HepG2 (cell line): ENCODE measurements around the gene MASP2. TPM values are rescaled to one million over a fixed set of nuclear protein-coding genes. Genes with fewer than 3 reads are reported as not detected.

Experiments
- ATAC-seq: fragments of 200-7000 bp; cut with Tn5 transposase; 3 replicates; pipeline ENCODE4 v1.9.1; 2020; ENCODE audit warnings: mild to moderate bottlenecking, moderate library complexity
- BruUV-seq: library from RNA; stranded (reverse); fragments of 400-500 nt; replicated peaks from 2 replicates; lab custom pipeline; 2021; lab: Mats Ljungman, UMichigan
- CTCF ChIA-PET: fragments of 300-600 bp; formaldehyde crosslinking; extraction: SDS; loops from one replicate; lab custom pipeline; 2021; ENCODE audit warnings: low total read pairs, inconsistent platforms, low intra/inter-chr PET ratio; lab: Yijun Ruan, JAX
- POLR2A ChIA-PET: fragments of 350-600 bp; sonication (Branson Sonifier 250); formaldehyde crosslinking; loops from one replicate; lab custom pipeline; 2020; ENCODE audit warnings: antibody characterized with exemption, inconsistent platforms; lab: Yijun Ruan, JAX
- DNase-seq: peaks from one replicate; pipeline ENCODE4 v3.0.0-alpha.2; 2015; ENCODE audit warnings: low spot score
- FAIRE-seq: peaks from 3 replicates; lab custom pipeline; 2011; peaks lifted over from hg19 to GRCh38; lab: Jason Lieb, UNC
- H2AFZ ChIP-seq: one replicate; pipeline ENCODE4 v1.6.1; 2011; ENCODE audit warnings: low read length, inconsistent platforms
- H3K27ac ChIP-seq: fragments of 300-600 bp; 3 replicates; pipeline ENCODE4 v1.8.0; 2011; ENCODE audit warnings: mixed run types, mild to moderate bottlenecking, mixed read lengths, low read length, inconsistent platforms; ENCODE audit not compliant: insufficient read depth; ENCODE audit errors: extremely low read length
- H3K27me3 ChIP-seq, 2 experiments: fragments of 200-600 bp in 1 of 2; 2 replicates in 1 of 2; 3 replicates in 1 of 2; pipeline versions ENCODE4 v1.6.0 to v1.8.0; 2011; ENCODE audit warnings: low read length in 2 of 2, mild to moderate bottlenecking in 2 of 2, moderate library complexity in 2 of 2, inconsistent platforms in 1 of 2; ENCODE audit not compliant: insufficient read depth in 2 of 2, control insufficient read depth in 1 of 2
- H3K36me3 ChIP-seq, 2 experiments: fragments of 200-600 bp in 1 of 2; replicated peaks in 1 of 2; 2 replicates in 1 of 2; 3 replicates in 1 of 2; pipeline versions ENCODE4 v1.5.1 to v1.8.0; 2011; ENCODE audit warnings: low read length in 2 of 2, inconsistent platforms in 1 of 2; ENCODE audit not compliant: insufficient read depth in 2 of 2, control insufficient read depth in 1 of 2
- H3K4me1 ChIP-seq: 2 replicates; pipeline ENCODE4 v1.5.1; 2012; ENCODE audit warnings: low read length, inconsistent platforms; ENCODE audit not compliant: insufficient read depth
- H3K4me2 ChIP-seq: 2 replicates; pipeline ENCODE4 v1.6.0; 2011; ENCODE audit warnings: low read depth, low read length, inconsistent platforms
- H3K4me3 ChIP-seq, 3 experiments: fragments of 200-600 bp in 1 of 3; sonication (generic), shearing (Covaris generic) in 1 of 3; replicated peaks in 1 of 3; 2 replicates each; pipeline ENCODE4 v1.5.1; 2011 to 2016; ENCODE audit warnings: low read length in 3 of 3, inconsistent platforms in 2 of 3, low read depth in 2 of 3, mild to moderate bottlenecking in 2 of 3, control low read depth in 1 of 3, mixed read lengths in 1 of 3; ENCODE audit not compliant: insufficient read depth in 1 of 3
- H3K79me2 ChIP-seq: one replicate; pipeline ENCODE4 v1.6.1; 2011; ENCODE audit warnings: low read length, inconsistent platforms; ENCODE audit not compliant: insufficient read depth
- H3K9ac ChIP-seq: 2 replicates; pipeline ENCODE4 v1.6.0; 2011; ENCODE audit warnings: mild to moderate bottlenecking, low read depth, low read length, inconsistent platforms; ENCODE audit not compliant: insufficient read depth
- H3K9me3 ChIP-seq: 2 replicates; pipeline ENCODE4 v1.5.1; 2012; ENCODE audit warnings: mild to moderate bottlenecking, low read length
- H4K20me1 ChIP-seq: 2 replicates; pipeline ENCODE4 v1.6.0; 2011; ENCODE audit warnings: inconsistent platforms, mild to moderate bottlenecking, low read length, moderate library complexity; ENCODE audit not compliant: insufficient read depth
- CBX1 ChIP-seq: IDR thresholded peaks from one replicate; pipeline ENCODE4 v1.6.1; 2016; ENCODE audit warnings: antibody characterized with exemption, low read depth
- CC2D1A ChIP-seq: sonication (generic); formaldehyde crosslinking; IDR thresholded peaks from 2 replicates; pipeline ENCODE4 v1.8.1; 2023; ENCODE audit warnings: mild to moderate bottlenecking, missing genetic modification reagents
- CREM ChIP-seq, 2 experiments: sonication (generic) in 1 of 2; formaldehyde crosslinking in 1 of 2; IDR thresholded peaks; 2 replicates each; pipeline versions ENCODE4 v1.4.0 to v1.6.1; 2016 to 2020; ENCODE audit warnings: antibody characterized with exemption in 1 of 2, mild to moderate bottlenecking in 1 of 2, missing genetic modification reagents in 1 of 2
- HOXA3 ChIP-seq: sonication (generic); formaldehyde crosslinking; IDR thresholded peaks from 2 replicates; pipeline ENCODE4 v1.5.0; 2020; ENCODE audit warnings: missing genetic modification reagents
- MAZ ChIP-seq, 2 experiments: sonication (generic) in 1 of 2; formaldehyde crosslinking in 1 of 2; IDR thresholded peaks; 2 replicates each; pipeline versions ENCODE4 v1.5.0 to v1.6.1; 2012 to 2020; ENCODE audit warnings: low read depth in 2 of 2, mild to moderate bottlenecking in 2 of 2, borderline replicate concordance in 1 of 2, improper control_type of control experiment in 1 of 2, low read length in 1 of 2, missing genetic modification reagents in 1 of 2, moderate library complexity in 1 of 2
- NFRKB ChIP-seq: fragments of 450-650 bp; IDR thresholded peaks from 2 replicates; pipeline ENCODE4 v1.6.1; 2017
- NR1H2 ChIP-seq: sonication (generic); formaldehyde crosslinking; IDR thresholded peaks from 2 replicates; pipeline ENCODE4 v1.8.1; 2022; ENCODE audit warnings: low read depth, missing genetic modification reagents, borderline replicate concordance
- SIN3B ChIP-seq: fragments of 150-350 bp; IDR thresholded peaks from 2 replicates; pipeline ENCODE4 v1.6.1; 2014; ENCODE audit warnings: low read length
- ZC3H4 ChIP-seq: sonication (generic); formaldehyde crosslinking; IDR thresholded peaks from 2 replicates; pipeline ENCODE4 v1.4.0; 2020; ENCODE audit warnings: missing genetic modification reagents, borderline replicate concordance
- ZNF326 ChIP-seq: sonication (generic); formaldehyde crosslinking; IDR thresholded peaks from 2 replicates; pipeline ENCODE4 v1.4.0; 2020; ENCODE audit warnings: missing genetic modification reagents, borderline replicate concordance
- ZNF616 ChIP-seq: sonication (generic); formaldehyde crosslinking; IDR thresholded peaks from 2 replicates; pipeline ENCODE4 v1.5.0; 2020; ENCODE audit warnings: low read depth, mild to moderate bottlenecking, missing genetic modification reagents
- WGBS: methylation state at CpG from one replicate; pipeline ENCODE4 v1.1.6; 2017; ENCODE audit warnings: low lambda C conversion rate; 5-methylcytosine and 5-hydroxymethylcytosine counted together
- in situ Hi-C: cut with HindIII; loops from 2 replicates; pipeline ENCODE4 v1.10.0; 2017; ENCODE audit warnings: low pct_unique_long_range_greater_than_20kb; ENCODE audit not compliant: extremely low pct_ligation_motif_present
- intact Hi-C: fragments of 100-400 bp; cut with micrococcal nuclease; formaldehyde crosslinking; loops from one replicate; pipeline ENCODE4 v1.10.0; 2022; ENCODE audit not compliant: unreplicated experiment
- polyA plus RNA-seq, 8 experiments: library from polyadenylated mRNA; depleted of rRNA in 3 of 8; stranded (reverse) in 7 of 8; unstranded in 1 of 8; fragments of >200 nt; fragmentation: Illumina TruSeq in 4 of 8; extraction: Trizol in 4 of 8; gene quantifications; 2 replicates each; pipeline versions ENCODE4 v1.2.1 to v1.2.3, GENCODE V29; 2011 to 2016; ENCODE audit warnings: low read depth in 4 of 8, missing spikeins in 1 of 8, mixed read lengths in 1 of 8; ENCODE audit not compliant: insufficient read depth in 1 of 8
- total RNA-seq, 5 experiments: library from RNA; depleted of rRNA; stranded (reverse); fragments of >200 nt; fragmentation: Illumina TruSeq; extraction: Trizol; gene quantifications; 2 replicates each; pipeline ENCODE4 v1.2.3, GENCODE V29; 2016; ENCODE audit warnings: low read depth in 1 of 5
- TF ChIP-seq, protein P1 (sequence below): sonication (generic); formaldehyde crosslinking; IDR thresholded peaks from 2 replicates; pipeline ENCODE4 v1.5.0; 2020; ENCODE audit warnings: missing genetic modification reagents, mild to moderate bottlenecking, borderline replicate concordance
- TF ChIP-seq, protein P2 (sequence below): sonication (generic); formaldehyde crosslinking; IDR thresholded peaks from 2 replicates; pipeline ENCODE4 v1.4.0; 2020; ENCODE audit warnings: missing genetic modification reagents, borderline replicate concordance

The MASP2 gene
- total and polyA plus RNA-seq, 2 of the 13 experiments (the other 11 are each of a cell fraction or from before 2014, with no cell fraction given) = 7.1 to 11.8 TPM

DNA sequence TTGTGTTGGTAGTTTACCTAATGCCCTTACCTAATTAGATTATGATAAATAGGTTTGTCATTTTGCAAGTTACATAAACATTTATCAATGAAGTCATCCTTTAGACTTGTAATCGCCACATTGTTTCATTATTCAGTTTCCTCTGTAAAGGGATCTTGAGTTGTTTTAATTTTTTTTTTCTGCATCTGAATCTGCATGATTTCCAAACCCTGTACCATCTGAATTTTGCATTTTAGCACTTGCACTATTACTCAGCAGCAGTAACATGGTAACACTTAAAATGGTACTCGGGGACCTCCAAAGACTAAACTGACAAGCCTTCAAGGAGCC is 22.2 kb downstream of the MASP2 start:
- Histone ChIP-seq H3K4me2 (no peak overlapping the region), H4K20me1 (no peaks in the 10 kb centered on the region; the same call in 1 of the 2 replicates), H3K79me2 (no peaks in the 10 kb centered on the region), H3K4me1 (no peaks in the 10 kb centered on the region), H3K9ac (no peak overlapping the region), H3K27me3 (no peaks in the 10 kb centered on the region), H3K27ac (no peak overlapping the region), H3K36me3 (peaks cover 16 to 62% of the 10 kb centered on the region in 2 experiments), H3K9me3 (no peaks in the 10 kb centered on the region), H2AFZ (no peak overlapping the region), H3K4me3 (no peak overlapping the region)
- ChIA-PET POLR2A (no interaction called here), CTCF (no interaction called here)
- DNase-seq = no peak
- no peak for ATAC-seq
- TF ChIP-seq MAZ (IDR thresholded peaks at IDR 0.05; ENCODE audit: borderline replicate concordance, low read depth, low read length) (no peak), MAZ (CRISPR knock-in tag; IDR thresholded peaks at IDR 0.05; ENCODE audit: low read depth) (no peak), ZC3H4 (no peak), NR1H2 (CRISPR knock-in tag) (no peak), CC2D1A (CRISPR knock-in tag) (no peak), SIN3B (no peak), NFRKB (no peak), CREM (IDR thresholded peaks at IDR 0.05) (no peak), CREM (CRISPR knock-in tag; IDR thresholded peaks at IDR 0.05) (no peak), HOXA3 (no peak), CBX1 (no peak), ZNF616 (CRISPR knock-in tag) (no peak), ZNF326 (no peak)
- TF ChIP-seq, protein P1, sequence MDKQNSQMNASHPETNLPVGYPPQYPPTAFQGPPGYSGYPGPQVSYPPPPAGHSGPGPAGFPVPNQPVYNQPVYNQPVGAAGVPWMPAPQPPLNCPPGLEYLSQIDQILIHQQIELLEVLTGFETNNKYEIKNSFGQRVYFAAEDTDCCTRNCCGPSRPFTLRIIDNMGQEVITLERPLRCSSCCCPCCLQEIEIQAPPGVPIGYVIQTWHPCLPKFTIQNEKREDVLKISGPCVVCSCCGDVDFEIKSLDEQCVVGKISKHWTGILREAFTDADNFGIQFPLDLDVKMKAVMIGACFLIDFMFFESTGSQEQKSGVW (CRISPR knock-in tag) = no peak
- TF ChIP-seq, protein P2, sequence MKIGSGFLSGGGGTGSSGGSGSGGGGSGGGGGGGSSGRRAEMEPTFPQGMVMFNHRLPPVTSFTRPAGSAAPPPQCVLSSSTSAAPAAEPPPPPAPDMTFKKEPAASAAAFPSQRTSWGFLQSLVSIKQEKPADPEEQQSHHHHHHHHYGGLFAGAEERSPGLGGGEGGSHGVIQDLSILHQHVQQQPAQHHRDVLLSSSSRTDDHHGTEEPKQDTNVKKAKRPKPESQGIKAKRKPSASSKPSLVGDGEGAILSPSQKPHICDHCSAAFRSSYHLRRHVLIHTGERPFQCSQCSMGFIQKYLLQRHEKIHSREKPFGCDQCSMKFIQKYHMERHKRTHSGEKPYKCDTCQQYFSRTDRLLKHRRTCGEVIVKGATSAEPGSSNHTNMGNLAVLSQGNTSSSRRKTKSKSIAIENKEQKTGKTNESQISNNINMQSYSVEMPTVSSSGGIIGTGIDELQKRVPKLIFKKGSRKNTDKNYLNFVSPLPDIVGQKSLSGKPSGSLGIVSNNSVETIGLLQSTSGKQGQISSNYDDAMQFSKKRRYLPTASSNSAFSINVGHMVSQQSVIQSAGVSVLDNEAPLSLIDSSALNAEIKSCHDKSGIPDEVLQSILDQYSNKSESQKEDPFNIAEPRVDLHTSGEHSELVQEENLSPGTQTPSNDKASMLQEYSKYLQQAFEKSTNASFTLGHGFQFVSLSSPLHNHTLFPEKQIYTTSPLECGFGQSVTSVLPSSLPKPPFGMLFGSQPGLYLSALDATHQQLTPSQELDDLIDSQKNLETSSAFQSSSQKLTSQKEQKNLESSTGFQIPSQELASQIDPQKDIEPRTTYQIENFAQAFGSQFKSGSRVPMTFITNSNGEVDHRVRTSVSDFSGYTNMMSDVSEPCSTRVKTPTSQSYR (CRISPR knock-in tag) = no peak
- WGBS = 98% methylated on average over 2 of the region's 2 CpGs
- intact Hi-C loops (no loop called here), in situ Hi-C loops (loop anchor here (25.0 kb wide), 1 partner anchor 612 kb away; no protein-coding TSS in a partner anchor)
- FAIRE-seq = no peak
- BruUV-seq = TSS peak; percentile 4
